ENCODE measurements around the gene AKAP8.

DNA sequence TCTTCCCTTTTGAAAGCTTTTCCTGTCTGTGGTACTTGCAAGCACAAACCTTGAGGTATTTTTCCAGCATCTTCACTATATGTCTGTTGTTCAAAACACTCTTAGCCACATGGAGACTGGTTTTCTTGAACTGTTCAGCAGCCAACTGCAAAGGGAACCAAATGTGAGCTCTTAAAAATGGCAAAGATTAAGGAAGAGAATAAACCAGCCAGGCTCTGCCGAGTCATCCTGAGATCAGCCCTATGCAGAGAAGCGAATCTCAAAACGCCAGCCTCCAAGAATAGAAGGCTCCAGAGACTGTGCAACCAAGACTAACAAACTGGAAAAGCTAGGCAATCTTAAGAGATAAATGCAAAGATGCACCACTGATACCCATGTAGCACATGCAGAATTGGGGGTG is 20.7 kb downstream of the AKAP8 start:
- TF ChIP-seq, protein P1, sequence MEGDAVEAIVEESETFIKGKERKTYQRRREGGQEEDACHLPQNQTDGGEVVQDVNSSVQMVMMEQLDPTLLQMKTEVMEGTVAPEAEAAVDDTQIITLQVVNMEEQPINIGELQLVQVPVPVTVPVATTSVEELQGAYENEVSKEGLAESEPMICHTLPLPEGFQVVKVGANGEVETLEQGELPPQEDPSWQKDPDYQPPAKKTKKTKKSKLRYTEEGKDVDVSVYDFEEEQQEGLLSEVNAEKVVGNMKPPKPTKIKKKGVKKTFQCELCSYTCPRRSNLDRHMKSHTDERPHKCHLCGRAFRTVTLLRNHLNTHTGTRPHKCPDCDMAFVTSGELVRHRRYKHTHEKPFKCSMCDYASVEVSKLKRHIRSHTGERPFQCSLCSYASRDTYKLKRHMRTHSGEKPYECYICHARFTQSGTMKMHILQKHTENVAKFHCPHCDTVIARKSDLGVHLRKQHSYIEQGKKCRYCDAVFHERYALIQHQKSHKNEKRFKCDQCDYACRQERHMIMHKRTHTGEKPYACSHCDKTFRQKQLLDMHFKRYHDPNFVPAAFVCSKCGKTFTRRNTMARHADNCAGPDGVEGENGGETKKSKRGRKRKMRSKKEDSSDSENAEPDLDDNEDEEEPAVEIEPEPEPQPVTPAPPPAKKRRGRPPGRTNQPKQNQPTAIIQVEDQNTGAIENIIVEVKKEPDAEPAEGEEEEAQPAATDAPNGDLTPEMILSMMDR (IDR thresholded peaks at IDR 0.05): no peak
- no peak for TF ChIP-seq EP300 (IDR thresholded peaks at IDR 0.05)
